Activated CD8-positive, alpha-beta memory T cell treated with anti-CD3 and anti-CD28 coated beads, Interleukin-2, amount 50 U/mL, for 24 hours (primary cell): ENCODE data around the gene P2RX3.
A peak's percentile ranks its signal among the peaks of the same experiment; 100 is the strongest.

Source experiments
- DNase-seq: peaks from one replicate; pipeline ENCODE4 v3.0.0-alpha.2; 2020; ENCODE audit errors: extremely low read depth

The P2RX3 gene

DNA sequence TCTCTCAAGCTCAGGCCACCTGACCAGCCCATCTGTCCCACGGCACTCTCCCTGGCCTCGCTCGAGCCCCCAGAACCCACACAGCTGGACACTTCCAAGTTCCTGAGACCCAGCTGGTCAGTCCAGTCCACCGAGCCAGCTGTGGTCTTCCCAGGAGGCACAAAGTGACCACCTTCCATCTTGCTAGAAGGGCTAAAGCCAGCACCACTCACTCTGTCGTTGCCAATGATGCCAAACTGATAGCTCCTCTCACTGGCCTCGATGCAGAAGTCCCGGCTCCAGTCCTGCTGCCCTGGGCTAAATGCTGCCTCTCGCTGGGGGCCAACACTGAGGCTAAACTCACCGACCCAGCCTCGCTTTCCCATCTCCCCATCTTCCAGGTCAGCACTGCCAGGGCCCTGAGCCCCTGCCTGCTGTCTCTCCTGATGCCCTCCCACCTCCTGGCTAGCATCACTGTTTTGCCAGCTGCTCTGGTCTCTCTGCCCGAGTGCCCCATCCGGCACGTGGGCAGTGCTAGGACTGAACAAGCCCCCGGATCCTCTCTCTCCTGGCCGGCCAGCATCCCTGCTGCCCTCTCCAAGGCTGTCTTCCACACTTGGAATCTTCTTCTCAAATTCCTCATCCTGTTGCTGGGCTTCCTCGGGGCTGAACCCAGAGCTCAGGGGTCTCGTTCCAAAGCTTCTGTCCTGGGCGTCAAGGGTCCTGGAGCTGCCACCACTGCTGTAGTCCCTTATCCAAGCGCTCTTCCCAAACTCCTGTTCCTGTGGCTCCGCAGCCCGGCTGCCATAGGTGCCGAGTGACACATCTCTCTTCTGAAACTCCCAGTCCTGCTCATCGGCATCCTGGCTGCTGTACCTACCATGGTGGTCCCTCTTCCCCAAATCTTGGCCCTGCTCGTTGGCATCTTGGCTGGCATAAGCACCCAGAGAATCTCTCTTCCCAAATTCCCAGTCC is 28.8 kb upstream of the P2RX3 start:
- DNase-seq = no peak

DNA sequence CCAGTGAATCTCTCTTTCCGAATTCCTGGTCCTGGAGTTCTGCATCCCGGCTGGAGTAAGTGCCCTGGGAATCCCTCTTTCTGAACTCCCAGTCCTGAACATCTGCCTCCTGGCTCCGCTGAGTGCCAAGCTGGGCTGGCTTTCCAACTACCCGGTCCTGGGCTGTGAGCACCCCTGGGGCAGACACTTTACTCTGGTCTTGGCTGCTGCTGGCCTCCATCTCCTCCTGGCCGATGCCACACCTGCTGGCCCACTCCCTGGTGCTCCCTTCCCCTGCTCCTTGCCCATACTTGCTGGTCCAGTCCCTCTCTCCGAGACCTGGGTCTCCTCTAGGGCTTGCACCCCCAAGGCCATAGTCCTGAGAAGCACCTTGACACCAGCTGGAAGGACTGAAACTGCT is 28.1 kb upstream of the P2RX3 start:
- DNase-seq = no peak

DNA sequence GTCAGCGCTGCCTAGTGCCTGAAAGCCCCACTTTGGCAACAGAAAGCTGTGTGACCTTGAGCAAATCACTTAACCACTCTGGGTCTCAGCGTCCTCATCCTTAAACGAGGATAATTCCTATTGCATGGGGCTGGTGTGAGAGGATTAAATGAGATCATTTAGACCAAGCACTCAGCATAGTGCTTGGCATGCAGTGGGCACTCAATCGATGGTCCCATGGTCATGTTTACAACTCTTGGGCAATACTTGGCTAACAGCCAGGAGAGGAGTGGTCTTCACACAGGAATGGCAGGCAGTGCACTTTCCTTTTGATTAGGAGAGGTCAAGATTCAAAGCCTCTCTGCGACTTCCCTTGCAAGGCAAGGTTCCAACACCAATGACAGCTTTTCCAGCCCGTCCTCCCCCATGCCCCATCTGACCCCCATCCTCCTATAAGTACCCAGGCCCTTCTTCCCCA is 27.5 kb upstream of the P2RX3 start:
- no peak for DNase-seq

DNA sequence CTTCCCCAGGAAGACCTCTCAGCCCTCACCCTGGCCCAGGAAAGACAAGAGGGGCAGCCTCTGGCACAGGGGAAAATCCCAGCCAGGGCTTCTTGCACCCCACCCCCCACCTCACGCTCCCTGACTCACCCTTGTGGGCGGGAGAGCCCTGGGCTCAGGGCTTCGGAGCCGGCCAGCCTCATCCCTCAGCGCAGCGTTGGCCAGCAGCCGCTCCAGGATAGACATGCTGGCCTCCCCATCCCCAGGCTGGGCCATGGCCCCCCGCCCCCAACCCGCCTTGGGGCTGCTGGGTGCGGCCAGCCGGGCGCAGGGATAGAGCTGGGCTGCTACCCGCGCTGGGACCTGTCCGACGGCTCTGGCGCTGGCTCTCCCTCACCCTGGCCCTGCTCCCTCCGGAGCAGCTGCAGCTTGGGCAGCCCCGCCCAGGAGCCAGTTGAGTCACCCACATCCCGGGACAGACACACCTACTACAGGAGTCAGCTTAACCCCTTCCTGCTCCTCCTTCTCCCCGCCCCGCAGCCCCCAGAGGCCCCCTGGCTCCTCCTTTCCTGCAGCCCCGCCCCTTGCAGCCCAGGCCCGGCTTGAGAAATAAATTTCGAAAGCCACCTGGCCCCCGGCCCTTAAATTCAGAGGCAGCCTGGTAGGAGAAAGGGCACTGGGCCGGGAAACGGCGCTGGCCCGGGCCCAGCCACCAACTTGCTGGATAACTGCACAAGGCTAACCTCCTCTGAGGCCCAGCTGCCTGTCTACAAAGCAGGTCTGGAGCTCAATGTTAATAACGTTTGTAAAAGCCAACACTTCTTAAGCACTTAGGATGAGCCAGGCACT is 26.8 kb upstream of the P2RX3 start:
- DNase-seq = peak; percentile 37

DNA sequence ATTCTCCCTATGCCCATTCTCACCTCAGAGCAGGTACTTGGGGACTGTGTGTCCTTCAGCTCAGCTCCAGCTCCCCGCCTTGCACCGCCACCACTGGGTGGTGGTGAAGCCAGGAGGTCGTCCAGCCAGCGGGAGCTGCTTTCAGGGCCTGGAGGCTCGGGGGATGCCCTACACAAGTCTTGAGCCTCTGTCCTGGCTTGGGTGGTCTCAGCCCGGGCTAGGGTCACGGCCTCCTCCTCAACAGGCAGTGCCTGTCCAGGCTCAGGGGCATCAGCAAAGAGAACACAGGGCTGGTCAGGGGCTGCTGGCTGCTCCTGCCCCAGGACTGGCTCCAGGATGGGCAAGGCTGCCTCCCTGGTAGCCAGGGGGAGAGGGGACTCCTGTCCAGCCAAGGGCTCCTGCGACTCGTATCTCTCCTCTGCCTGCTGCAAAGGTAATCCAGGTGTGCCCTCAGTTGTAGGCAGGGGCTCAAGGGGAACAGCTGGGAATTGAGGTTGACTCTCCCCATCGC is 25.6 kb upstream of the P2RX3 start:
- no peak for DNase-seq

DNA sequence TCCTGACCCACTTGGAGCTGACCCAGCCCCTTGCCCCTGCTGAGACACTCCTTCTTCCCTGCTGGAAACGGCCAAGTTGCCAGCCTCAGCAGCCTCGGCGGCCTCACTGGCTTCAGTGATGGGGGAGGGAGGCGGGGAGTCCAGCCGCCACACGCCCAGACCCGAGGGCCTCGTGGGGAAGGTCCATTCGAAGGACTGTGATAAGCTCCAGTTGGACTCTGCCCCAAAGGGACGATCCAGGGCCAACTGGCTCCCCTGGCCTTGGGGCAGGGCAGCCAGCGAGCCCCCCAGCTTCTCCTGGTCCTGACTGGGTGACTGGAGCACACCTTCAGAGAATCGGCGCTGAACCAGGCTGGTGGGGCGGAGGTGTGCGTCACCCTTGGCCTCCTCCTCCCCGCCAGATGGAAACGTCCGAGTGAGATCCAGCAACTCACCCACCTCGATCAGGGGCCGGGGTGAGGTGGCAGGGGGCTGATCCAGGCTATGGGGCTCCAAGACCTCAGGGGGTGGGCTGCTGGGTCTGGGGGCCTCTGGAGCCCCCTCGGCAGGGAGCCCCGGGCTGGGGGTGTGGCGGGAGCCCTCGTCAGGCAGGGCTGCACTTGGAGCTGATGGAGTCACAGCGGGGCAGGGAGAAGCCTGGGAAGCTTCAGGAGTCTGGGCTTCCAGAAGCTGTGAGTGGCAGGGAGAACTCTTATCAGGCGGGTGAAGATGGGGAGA is 24.9 kb upstream of the P2RX3 start:
- no peak for DNase-seq

DNA sequence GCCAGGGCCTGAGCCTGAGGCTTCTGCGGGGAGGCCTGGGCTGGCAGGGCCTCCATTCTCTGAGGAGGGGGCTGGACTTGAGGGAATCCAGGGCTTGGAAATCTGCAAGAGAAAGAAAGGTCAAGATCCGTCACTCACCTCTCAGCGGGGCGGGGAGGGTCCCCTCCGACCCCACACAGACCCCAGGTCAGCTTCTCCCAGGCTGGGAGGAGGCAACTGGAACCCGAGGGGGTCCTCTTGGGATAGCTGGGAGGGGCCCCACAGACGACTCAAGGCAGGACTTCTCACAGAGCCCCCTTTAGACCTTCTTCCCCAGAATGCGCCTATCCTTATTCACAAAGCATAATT is 24.4 kb upstream of the P2RX3 start:
- no peak for DNase-seq

DNA sequence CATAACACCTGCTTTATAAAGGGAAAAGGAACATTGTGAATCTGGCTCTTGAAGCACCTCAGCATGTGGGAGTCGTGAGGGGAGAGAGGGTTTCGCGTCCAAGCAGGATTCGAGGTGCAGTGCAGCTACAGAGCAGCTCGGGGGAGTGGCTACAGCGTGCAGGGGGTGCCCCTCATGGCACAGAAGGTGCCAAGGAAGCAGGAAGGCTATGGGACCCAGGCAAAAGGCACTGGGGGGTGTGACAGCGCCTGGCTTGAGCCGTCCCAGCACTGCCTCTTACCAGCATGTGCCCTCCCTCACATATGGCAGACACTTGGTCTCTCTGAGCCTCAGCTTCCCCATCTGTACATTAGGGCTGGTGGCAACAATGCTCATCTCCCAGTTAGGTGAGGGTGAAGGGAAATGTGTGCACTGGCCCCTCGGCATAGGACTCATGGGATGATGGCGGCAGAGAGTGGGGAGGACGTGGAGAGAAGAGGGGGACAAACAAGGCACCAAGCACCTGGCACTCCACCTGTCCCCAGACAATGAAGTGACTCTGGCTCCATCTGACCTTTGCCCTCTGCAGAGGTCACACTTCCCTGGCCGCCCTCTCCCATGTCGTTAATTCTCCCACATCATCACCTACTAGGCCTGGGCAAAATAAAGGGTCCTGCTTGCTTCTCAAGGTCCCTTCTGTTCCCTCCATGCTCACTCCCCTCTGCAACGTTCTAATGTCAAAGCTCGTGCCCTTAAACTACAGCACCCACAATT is 23.8 kb upstream of the P2RX3 start:
- DNase-seq = no peak

DNA sequence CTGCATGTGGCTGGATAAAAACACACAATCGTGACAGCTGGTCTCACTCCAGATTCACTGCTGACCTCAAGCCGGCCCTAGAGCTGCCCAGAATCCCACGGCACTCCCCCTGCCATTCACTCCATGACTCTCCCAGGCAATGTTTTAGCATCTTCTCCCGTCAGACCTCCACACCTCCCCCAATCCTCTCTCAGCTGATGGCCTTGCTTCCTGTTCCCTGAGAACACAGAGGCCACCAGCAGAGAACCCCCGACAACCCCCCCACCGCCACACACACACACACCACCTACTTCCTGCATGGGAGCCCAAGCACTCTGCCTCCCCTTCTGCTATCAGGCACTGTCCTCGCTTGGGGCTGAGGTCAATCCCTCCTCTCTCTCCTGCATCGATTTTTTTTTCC is 22.7 kb upstream of the P2RX3 start:
- no peak for DNase-seq

DNA sequence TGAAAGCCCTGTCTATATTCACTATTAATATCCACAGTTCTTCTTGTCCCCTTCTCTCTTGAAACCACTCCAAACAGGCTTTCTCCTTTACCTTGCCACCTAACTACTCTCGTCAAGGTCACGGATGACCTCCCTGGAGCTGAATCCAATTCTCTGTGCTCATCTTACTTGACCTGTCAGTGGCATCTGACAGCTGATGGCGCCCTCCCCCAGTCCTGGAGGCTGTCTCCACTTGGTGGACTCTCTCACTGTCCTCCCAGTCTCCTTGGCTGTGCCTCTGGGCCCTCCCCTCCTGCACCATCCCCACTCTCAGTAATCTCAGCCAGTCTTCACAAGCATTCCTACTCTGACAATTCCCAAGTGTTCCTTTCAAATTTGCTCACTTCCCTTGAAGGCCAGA is 22.1 kb upstream of the P2RX3 start:
- DNase-seq = no peak

DNA sequence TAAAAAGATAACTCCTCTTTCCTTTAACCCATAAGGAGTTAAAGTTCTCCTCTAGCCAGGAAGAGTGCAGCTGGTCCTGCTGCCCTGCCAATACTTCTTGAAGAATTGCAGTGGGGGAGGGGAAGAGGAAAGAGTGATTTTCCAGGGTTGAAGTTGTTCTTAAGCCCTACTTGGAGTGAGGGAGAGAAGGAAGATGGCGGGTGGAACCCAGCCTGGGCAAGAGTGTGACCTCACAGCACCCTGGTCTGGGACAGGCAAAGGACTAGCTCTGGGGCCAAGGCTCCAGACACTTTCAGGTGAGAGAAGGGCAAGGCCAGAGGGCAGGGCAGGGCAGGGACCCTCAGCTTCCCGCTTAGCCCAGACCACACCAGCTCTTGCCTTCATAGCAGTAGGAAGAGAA is 20.0 kb upstream of the P2RX3 start:
- DNase-seq = no peak

DNA sequence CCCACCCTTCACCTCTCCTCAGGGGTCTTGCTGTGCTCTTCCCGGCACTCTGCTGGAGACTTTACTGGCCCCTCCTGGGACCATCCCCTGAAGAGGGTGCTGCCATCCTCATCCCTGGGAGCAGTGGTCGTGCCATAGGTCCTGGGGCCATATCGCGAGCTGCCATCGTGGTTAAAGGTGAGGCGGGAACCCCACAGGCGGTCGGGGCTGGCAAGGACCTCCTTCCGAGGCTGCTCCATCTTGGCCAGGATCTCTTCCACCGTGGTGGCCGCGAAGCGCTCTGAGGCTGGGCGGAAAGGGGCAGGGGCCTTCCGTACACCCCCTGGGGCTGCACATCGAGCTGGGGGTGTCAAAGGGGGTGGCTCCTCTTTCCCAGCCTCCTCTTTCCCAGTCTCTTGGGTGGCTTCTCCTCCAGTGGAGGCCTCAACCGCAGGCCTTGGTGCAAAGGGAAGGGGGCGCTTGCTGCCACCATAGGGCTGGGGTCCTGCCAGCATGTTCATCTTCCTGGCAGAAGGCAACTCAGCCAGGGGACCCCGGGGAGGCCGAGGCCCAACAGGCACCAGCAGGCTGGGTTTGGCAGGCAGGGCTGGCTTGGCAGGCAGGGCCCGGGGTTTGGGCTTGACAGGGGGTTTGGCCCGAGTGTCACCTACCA is 18.0 kb upstream of the P2RX3 start:
- DNase-seq = no peak

DNA sequence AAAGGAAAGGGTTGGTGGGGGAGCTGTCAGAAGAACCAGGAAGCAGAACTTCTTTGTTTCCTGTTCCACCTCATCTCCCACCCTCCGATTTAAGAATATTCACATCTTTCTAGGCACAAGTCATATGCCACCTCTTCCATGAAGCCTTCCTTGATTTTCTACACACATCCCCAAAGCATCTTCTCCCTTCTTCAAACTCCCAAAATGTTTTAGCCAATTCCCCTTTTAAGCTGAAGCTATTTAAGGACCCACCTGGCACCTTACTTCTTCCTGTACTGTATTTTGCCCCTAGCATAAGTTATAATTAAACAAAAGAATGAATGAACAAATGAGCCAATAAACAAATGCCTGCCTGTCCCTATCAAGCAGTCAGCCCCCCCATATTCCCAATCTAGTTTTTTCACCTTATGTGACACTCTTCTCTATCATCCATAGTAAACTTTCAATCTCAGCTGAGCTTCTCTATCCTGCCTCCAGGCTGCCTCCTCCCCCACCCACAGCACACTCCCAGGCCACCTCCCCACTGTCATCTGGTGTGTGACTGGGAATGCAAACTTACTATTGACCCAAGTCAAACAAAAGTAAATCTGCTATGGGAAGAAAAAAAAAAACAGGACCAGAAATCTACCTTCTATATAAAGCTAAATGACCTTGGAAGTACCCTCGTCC is 17.3 kb upstream of the P2RX3 start:
- no peak for DNase-seq

DNA sequence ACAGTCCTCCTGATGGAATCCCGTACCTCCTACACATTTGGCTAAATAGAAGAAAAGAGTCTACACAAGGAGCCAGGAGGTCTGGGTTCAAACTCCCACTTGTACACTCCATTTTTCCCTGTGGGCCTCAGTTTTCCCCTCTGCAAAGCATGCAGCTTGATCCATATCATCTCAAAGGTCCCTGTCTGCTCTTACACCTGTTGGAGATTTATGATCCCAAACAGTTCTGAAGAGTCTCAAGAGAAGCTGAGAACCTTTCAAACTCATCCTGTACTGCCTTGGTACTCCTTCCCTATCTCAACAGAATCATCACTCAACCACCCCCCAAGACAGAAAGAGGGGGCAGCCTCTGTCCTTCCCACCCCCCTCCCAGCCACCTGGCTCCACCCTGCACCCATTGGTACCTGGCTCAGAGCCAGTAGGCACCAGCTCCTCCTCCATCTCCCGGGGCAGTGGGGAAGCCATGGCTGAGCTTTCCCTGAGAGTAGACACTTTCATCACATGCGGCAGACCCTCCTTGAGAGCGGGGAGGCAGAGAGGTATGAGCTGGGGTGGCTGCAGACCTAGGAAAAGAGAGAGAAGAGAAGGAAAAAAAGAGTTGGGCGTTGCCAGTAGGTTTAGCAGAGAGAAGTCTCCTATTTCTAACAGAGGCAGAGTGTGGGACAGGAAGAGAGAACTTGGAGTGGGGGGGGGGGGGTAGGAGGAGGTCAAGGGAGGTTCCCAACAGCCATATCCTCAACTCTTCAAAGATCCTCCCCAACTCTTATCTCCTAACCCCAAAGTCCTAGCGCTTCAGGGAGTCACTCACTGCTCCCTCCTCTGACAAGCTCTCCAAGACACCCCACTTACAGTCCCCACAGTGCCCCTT is 16.5 kb upstream of the P2RX3 start:
- DNase-seq = no peak

DNA sequence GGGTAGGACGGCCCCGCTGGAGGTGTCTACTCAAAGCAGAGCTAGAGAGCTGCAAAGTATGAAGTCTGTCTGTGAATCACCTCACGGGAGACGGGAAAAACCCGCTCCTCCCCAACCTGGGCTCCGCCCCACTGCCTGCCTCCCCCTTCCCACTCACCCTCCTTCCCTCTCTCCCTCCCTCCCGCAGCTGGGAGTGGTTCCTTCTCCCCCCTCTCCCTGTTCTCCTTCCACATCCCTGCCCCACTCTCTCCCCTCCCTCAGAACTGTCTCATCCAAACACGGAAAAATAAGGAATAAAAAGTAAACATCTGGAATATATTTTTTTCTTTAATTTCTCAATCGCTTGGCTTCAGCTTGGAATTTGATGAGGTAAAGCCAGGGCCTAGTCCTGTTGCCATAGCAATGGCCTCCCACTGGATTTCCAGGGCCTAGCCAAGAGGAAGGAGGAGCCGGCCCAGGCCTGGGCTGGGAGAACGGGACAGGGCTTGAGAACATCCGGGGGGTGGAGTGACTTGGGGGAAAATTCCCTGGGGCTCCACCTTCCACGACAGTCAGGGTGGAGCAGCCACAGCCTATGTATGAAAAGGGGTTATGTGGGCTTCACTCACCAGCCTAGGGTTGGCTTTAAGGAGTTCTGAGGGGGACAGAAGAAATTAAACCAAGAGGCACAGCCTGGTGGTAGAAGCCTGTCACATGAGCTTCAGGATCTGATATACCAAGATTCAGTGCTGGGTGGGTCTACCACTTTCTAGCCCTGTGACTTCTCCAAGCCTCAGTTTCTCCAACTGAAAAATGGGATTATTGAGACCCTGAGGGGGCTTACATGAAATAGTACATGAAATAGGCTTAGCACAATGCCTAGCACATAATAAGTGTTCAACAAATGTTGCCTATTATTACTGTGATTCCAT is 15.6 kb upstream of the P2RX3 start:
- DNase-seq = no peak

DNA sequence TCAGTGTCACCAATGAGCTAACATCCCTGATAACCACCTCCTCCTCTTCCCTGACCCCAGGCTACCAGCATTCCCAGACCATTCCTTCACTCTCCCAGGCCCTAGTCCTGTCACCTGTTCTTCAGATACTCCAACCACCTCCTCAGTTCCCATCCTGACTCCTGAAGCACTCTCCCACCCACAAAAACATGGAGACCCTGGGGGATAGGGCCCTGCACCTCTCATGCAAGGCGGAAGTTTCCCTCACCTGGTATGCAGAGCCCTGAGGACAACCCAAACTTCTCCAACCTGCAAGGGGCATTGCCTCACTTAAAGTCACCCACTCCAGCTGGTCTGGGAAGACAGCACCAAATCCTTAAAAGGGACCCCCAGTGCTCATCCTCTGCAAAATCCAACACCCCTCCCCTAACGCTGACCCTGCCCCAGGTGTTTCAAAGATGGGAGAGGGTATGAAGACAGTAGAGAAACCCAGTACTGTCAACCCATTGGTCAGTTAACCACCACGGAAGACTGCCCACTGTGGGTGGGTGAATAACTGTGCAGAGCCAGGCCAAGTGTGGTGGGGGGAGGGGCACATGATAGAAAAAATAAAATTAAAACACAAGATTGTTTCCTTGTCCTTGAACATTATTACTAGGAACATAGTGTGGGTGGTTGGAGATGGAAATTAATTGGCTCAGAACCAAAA is 14.8 kb upstream of the P2RX3 start:
- no peak for DNase-seq

DNA sequence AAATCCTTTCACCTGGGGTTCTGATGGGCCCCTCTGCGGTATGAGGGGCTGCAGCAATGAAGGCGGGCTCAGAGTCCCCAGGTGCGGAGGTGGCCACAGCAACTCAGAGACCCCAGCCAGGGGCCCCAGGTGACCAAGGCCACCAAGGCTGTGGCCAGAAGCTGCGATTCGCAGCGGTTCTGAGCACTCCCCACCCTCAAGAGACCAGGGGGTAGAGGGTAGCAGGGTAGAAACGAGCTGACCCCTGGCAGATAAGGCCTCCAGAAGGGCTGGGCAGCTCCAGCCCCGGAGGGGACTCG is 14.3 kb upstream of the P2RX3 start:
- no peak for DNase-seq
